GM12875 (cell line): ENCODE data around the gene MPLKIP.

Source experiments
- H3K4me3 ChIP-seq: one replicate; pipeline ENCODE4 v1.5.1; 2011; ENCODE audit warnings: low read depth, low read length, control low read depth
- CTCF ChIP-seq: IDR thresholded peaks from 2 replicates; pipeline ENCODE4 v1.5.1; 2011; ENCODE audit warnings: low read depth, mild to moderate bottlenecking, control low read depth, inconsistent platforms, low read length, moderate library complexity, borderline replicate concordance; ENCODE audit not compliant: insufficient read depth

The MPLKIP gene

GRCh38 chr7:40115936-40116335 lies 18.5 kb downstream of the MPLKIP start:
- H3K4me3 ChIP-seq: no peak overlapping the region
- TF ChIP-seq CTCF: no peak

- TF ChIP-seq CTCF: no peak
- no peak overlapping the region for H3K4me3 ChIP-seq
Measured at GRCh38 chr7:40105879-40106473, 28.4 kb downstream of the MPLKIP start.

GRCh38 chr7:40102897-40103296 lies 31.5 kb downstream of the MPLKIP start:
- H3K4me3 ChIP-seq: no peak overlapping the region
- no peak for TF ChIP-seq CTCF

GRCh38 chr7:40101201-40101600 lies 33.2 kb downstream of the MPLKIP start:
- H3K4me3 ChIP-seq: no peak overlapping the region
- no peak for TF ChIP-seq CTCF

- H3K4me3 ChIP-seq: no peak overlapping the region
Measured at GRCh38 chr7:40099837-40100236, 34.6 kb downstream of the MPLKIP start.

GRCh38 chr7:40098810-40099209 lies 35.6 kb downstream of the MPLKIP start:
- no peak overlapping the region for H3K4me3 ChIP-seq
- no peak for TF ChIP-seq CTCF

More at GRCh38 chr7:40099837-40100236, 34.6 kb downstream of the MPLKIP start:
- no peak for TF ChIP-seq CTCF

- TF ChIP-seq CTCF: no peak
- H3K4me3 ChIP-seq: no peak overlapping the region
Measured at GRCh38 chr7:40097728-40098127, 36.7 kb downstream of the MPLKIP start.
